B cell (primary cell): ENCODE data around the gene ATP11A. TPM values are rescaled to one million over a fixed set of nuclear protein-coding genes. Genes with fewer than 3 reads are reported as not detected.

Experiments used
- ATAC-seq: fragments of 200-7000 bp; cut with Tn5 transposase; one replicate; pipeline ENCODE4 v1.10.0; 2021; ENCODE audit warnings: low read depth, mild to moderate bottlenecking, moderate number of reproducible peaks, moderate library complexity
- CTCF ChIA-PET: fragments of 350-600 bp; sonication (Branson Sonifier 250); formaldehyde crosslinking; loops from one replicate; lab custom pipeline; 2021; ENCODE audit warnings: antibody characterized with exemption, inconsistent platforms; lab: Charles Lee
- POLR2A ChIA-PET: fragments of 350-600 bp; sonication (Branson Sonifier 250); formaldehyde crosslinking; loops from one replicate; lab custom pipeline; 2021; ENCODE audit warnings: antibody characterized with exemption; lab: Charles Lee
- DNase-seq: peaks from one replicate; pipeline ENCODE4 v3.0.0; 2013
- H2AFZ ChIP-seq: 2 replicates; pipeline ENCODE4 v1.6.1; 2012; ENCODE audit warnings: mild to moderate bottlenecking, low read depth, low read length; ENCODE audit not compliant: insufficient read depth, poor library complexity, severe bottlenecking
- H3K27ac ChIP-seq, 2 donors: 1 replicate in 1 of 2; 2 replicates in 1 of 2; pipeline ENCODE4 v1.5.1; 2012 to 2013; ENCODE audit warnings: low read length in 2 of 2, mild to moderate bottlenecking in 2 of 2, moderate library complexity in 1 of 2
- H3K27me3 ChIP-seq, 4 experiments: fragments of 200-600 bp in 1 of 4; sonication (generic) in 1 of 4; replicated peaks in 1 of 4; 1 replicate in 2 of 4; 2 replicates in 2 of 4; pipeline versions ENCODE4 v1.6.1 to v1.7.0; 2013 to 2016; ENCODE audit warnings: low read length in 3 of 4, mild to moderate bottlenecking in 2 of 4, mixed read lengths in 1 of 4, moderate library complexity in 1 of 4; ENCODE audit not compliant: insufficient read depth in 4 of 4, control insufficient read depth in 3 of 4; ENCODE audit errors: control extremely low read depth in 1 of 4
- H3K36me3 ChIP-seq, 2 experiments: replicated peaks in 1 of 2; 1 replicate in 1 of 2; 2 replicates in 1 of 2; pipeline versions ENCODE4 v1.6.1 to v1.7.1; 2013; ENCODE audit warnings: low read length in 1 of 2; ENCODE audit not compliant: insufficient read depth in 2 of 2, control insufficient read depth in 1 of 2; ENCODE audit errors: control extremely low read depth in 1 of 2, extremely low read depth in 1 of 2
- H3K4me1 ChIP-seq, 2 donors: fragments of 200-600 bp in 1 of 2; sonication (generic) in 1 of 2; 1 replicate in 1 of 2; 2 replicates in 1 of 2; pipeline versions ENCODE4 v1.5.1 to v1.6.1; 2013 to 2017; ENCODE audit warnings: low read length in 2 of 2; ENCODE audit not compliant: control insufficient read depth in 2 of 2, insufficient read depth in 2 of 2
- H3K4me2 ChIP-seq: replicated peaks from 2 replicates; pipeline ENCODE3; 2012; ENCODE audit warnings: mild to moderate bottlenecking, low read depth, low read length; ENCODE audit not compliant: poor library complexity, severe bottlenecking
- H3K4me3 ChIP-seq, 5 experiments: fragments of 200-600 bp in 1 of 5; sonication (generic) in 1 of 5; 1 replicate in 3 of 5; 2 replicates in 2 of 5; pipeline versions ENCODE4 v1.5.1 to v1.7.0; 2011 to 2016; ENCODE audit warnings: low read length in 4 of 5, mild to moderate bottlenecking in 4 of 5, low read depth in 2 of 5, control low read depth in 1 of 5, moderate library complexity in 1 of 5; ENCODE audit not compliant: insufficient read depth in 1 of 5; ENCODE audit errors: control extremely low read depth in 1 of 5, extremely low read depth in 1 of 5
- H3K79me2 ChIP-seq: fragments of 200-600 bp; sonication (generic); one replicate; pipeline ENCODE4 v1.6.0; 2016; ENCODE audit warnings: low read length; ENCODE audit not compliant: control insufficient read depth, insufficient read depth
- H3K9ac ChIP-seq: fragments of 200-600 bp; sonication (generic); 2 replicates; pipeline ENCODE4 v1.6.1; 2017; ENCODE audit warnings: mild to moderate bottlenecking, low read length, moderate library complexity
- H3K9me3 ChIP-seq, 3 donors: one replicate each; pipeline versions ENCODE4 v1.6.1 to v1.7.1; 2013; ENCODE audit warnings: low read length in 2 of 3; ENCODE audit not compliant: control insufficient read depth in 2 of 3, insufficient read depth in 1 of 3; ENCODE audit errors: control extremely low read depth in 1 of 3
- H4K20me1 ChIP-seq: 2 replicates; pipeline ENCODE4 v1.6.0; 2012; ENCODE audit warnings: mild to moderate bottlenecking, low read length; ENCODE audit not compliant: insufficient read depth, control insufficient read depth, poor library complexity, severe bottlenecking
- H3K27ac Mint-ChIP-seq: one replicate; pipeline ENCODE4 v1.8.0; 2021; ENCODE audit warnings: mixed read lengths
- H3K27me3 Mint-ChIP-seq: one replicate; pipeline ENCODE4 v1.8.0; 2021; ENCODE audit warnings: mixed read lengths
- H3K4me1 Mint-ChIP-seq: one replicate; pipeline ENCODE4 v1.8.0; 2021; ENCODE audit warnings: mixed read lengths
- H3K4me3 Mint-ChIP-seq: one replicate; pipeline ENCODE4 v1.8.0; 2021; ENCODE audit warnings: mixed read lengths
- H3K9me3 Mint-ChIP-seq: one replicate; pipeline ENCODE4 v1.8.0; 2022; ENCODE audit warnings: mixed read lengths; ENCODE audit not compliant: insufficient read depth
- CTCF ChIP-seq: fragments of 200-600 bp; IDR thresholded peaks from one replicate; pipeline ENCODE4 v1.8.0; 2022; ENCODE audit warnings: antibody characterized with exemption, mild to moderate bottlenecking
- EZH2 ChIP-seq: IDR thresholded peaks from 2 replicates; pipeline ENCODE4 v1.6.1; 2012; ENCODE audit warnings: borderline replicate concordance, low read depth, mild to moderate bottlenecking, moderate library complexity, low read length; ENCODE audit not compliant: insufficient read depth, poor library complexity, severe bottlenecking
- WGBS: methylation state at CpG from one replicate; pipeline ENCODE4 v1.1.5; 2013; ENCODE audit warnings: missing lambda C conversion rate; ENCODE audit not compliant: insufficient coverage; 5-methylcytosine and 5-hydroxymethylcytosine counted together
- intact Hi-C: fragments of 100-400 bp; cut with micrococcal nuclease; formaldehyde crosslinking; loops from one replicate; pipeline ENCODE4 v1.10.0; 2022
- polyA plus RNA-seq: library from polyadenylated mRNA; depleted of rRNA; stranded (reverse); fragments of >200 nt; gene quantifications from 2 replicates; pipeline ENCODE4 v1.2.3, GENCODE V29; 2012
- total RNA-seq, 2 donors: library from RNA; stranded (reverse); fragments of 120-200 nt in 1 of 2; gene quantifications; 1 replicate in 1 of 2; 2 replicates in 1 of 2; pipeline versions ENCODE4 v1.2.3 to v1.2.4, GENCODE V29; 2013 to 2022

The ATP11A gene
- total and polyA plus RNA-seq, 2 donors (not counting 1 experiment from before 2014, with no cell fraction given) = 36.9 to 60.3 TPM

GRCh38 chr13:112844879-112845278 is 155.0 kb downstream of the ATP11A start:
- no peaks in the 10 kb centered on the region for H4K20me1 ChIP-seq
- CTCF ChIA-PET = no interaction called here
- H3K4me3 ChIP-seq = no peak overlapping the region
- H3K27ac ChIP-seq = no peak overlapping the region
- intact Hi-C loops = no loop called here
- Mint-ChIP-seq H3K9me3 (no peaks in the 10 kb centered on the region), H3K27ac (no peak overlapping the region), H3K27me3 (no peaks in the 10 kb centered on the region), H3K4me3 (no peak overlapping the region), H3K4me1 (no peaks in the 10 kb centered on the region)
- H3K4me1 ChIP-seq = no peaks in the 10 kb centered on the region
- POLR2A ChIA-PET = no interaction called here
- H3K4me2 ChIP-seq = no peak overlapping the region
- TF ChIP-seq EZH2 = no peak
- no peak for TF ChIP-seq CTCF
- no peak overlapping the region for H3K9ac ChIP-seq
- ATAC-seq = no peak
- DNase-seq = no peak
- WGBS = 99% methylated on average over 10 of the region's 10 CpGs
- no peak overlapping the region for H2AFZ ChIP-seq
- no peaks in the 10 kb centered on the region for H3K79me2 ChIP-seq
- no peaks in the 10 kb centered on the region for H3K27me3 ChIP-seq
- peaks cover 0 to 5% of the 10 kb centered on the region in 2 experiments for H3K36me3 ChIP-seq
- H3K9me3 ChIP-seq = peaks cover 0 to 14% (median 0%) of the 10 kb centered on the region in 3 donors

GRCh38 chr13:112845511-112846144 is 155.8 kb downstream of the ATP11A start:
- Histone ChIP-seq H3K36me3 (peaks cover 0 to 5% of the 10 kb centered on the region in 2 experiments), H3K4me2 (no peak overlapping the region), H3K9ac (no peak overlapping the region), H2AFZ (no peak overlapping the region), H3K9me3 (peaks cover 0 to 14% (median 0%) of the 10 kb centered on the region in 3 donors), H3K4me3 (no peak overlapping the region), H4K20me1 (no peaks in the 10 kb centered on the region), H3K4me1 (no peaks in the 10 kb centered on the region), H3K79me2 (no peaks in the 10 kb centered on the region), H3K27ac (no peak overlapping the region), H3K27me3 (no peaks in the 10 kb centered on the region)
- intact Hi-C loops = no loop called here
- Mint-ChIP-seq H3K9me3 (no peaks in the 10 kb centered on the region), H3K27me3 (no peaks in the 10 kb centered on the region), H3K4me1 (no peaks in the 10 kb centered on the region), H3K27ac (no peak overlapping the region), H3K4me3 (no peak overlapping the region)
- DNase-seq = no peak
- TF ChIP-seq CTCF (no peak), EZH2 (no peak)
- 95% methylated on average over 21 of the region's 23 CpGs for WGBS
- no peak for ATAC-seq
- CTCF ChIA-PET = no interaction called here
- POLR2A ChIA-PET = no interaction called here
